ENCODE measurements around the gene AKT3. TPM values are rescaled to one million over a fixed set of nuclear protein-coding genes. Genes with fewer than 3 reads are reported as not detected.

Gene AKT3
- total and polyA plus RNA-seq, 4 donors, result 7.1 to 53.1 (median 23.8) TPM

- TF ChIP-seq CTCF (IDR thresholded peaks at IDR 0.05; ENCODE audit: control extremely low read depth, extremely low read depth), result no peak
- Histone ChIP-seq H3K9ac (ENCODE audit: insufficient read depth in 1 of 2, low read length in 2 of 2) (no peak overlapping the region), H3K36me3 (ENCODE audit: control insufficient read depth in 4 of 4, insufficient read depth in 4 of 4, low read length in 4 of 4) (peaks cover 2 to 9% (median 3%) of the 10 kb centered on the region in 4 donors), H3K4me3 (no peak overlapping the region), H3K27ac (ENCODE audit: low read depth in 1 of 2, low read length in 1 of 2) (no peak overlapping the region), H3K27me3 (ENCODE audit: control insufficient read depth in 3 of 3, insufficient read depth in 3 of 3, low read length in 2 of 3) (no peaks in the 10 kb centered on the region), H3K9me3 (ENCODE audit: control insufficient read depth in 4 of 4, insufficient read depth in 3 of 4, low read length in 3 of 4) (no peaks in the 10 kb centered on the region), H3K4me1 (ENCODE audit: control insufficient read depth in 5 of 5, insufficient read depth in 5 of 5, low read length in 5 of 5) (peaks cover 0 to under 1% (median 0%) of the 10 kb centered on the region in 5 donors)
- DNase-seq, result no peak
- WGBS, 2 donors, result 85 to 94% methylated on average over 5 of the region's 5 CpGs
- no peak for ATAC-seq (ENCODE audit: insufficient read depth, low FRiP score)
Observed at GRCh38 chr1:243500512-243500911, 349.5 kb downstream of the AKT3 start.

GRCh38 chr1:243499711-243500110 is 350.3 kb downstream of the AKT3 start:
- H3K27me3 ChIP-seq (ENCODE audit: control insufficient read depth in 3 of 3, insufficient read depth in 3 of 3, low read length in 2 of 3), result no peaks in the 10 kb centered on the region
- ATAC-seq (ENCODE audit: insufficient read depth, low FRiP score), result no peak
- H3K27ac ChIP-seq (ENCODE audit: low read depth in 1 of 2, low read length in 1 of 2), result no peak overlapping the region
- peaks cover 0 to 5% (median 0%) of the 10 kb centered on the region in 5 donors for H3K4me1 ChIP-seq (ENCODE audit: control insufficient read depth in 5 of 5, insufficient read depth in 5 of 5, low read length in 5 of 5)
- no peak overlapping the region for H3K9ac ChIP-seq (ENCODE audit: insufficient read depth in 1 of 2, low read length in 2 of 2)
- no peak overlapping the region for H3K4me3 ChIP-seq
- no peak for TF ChIP-seq CTCF (IDR thresholded peaks at IDR 0.05; ENCODE audit: control extremely low read depth, extremely low read depth)
- H3K9me3 ChIP-seq (ENCODE audit: control insufficient read depth in 4 of 4, insufficient read depth in 3 of 4, low read length in 3 of 4), result no peaks in the 10 kb centered on the region
- peaks cover under 1 to 13% (median 2%) of the 10 kb centered on the region in 4 donors for H3K36me3 ChIP-seq (ENCODE audit: control insufficient read depth in 4 of 4, insufficient read depth in 4 of 4, low read length in 4 of 4)
- DNase-seq, result no peak
- WGBS, 2 donors, result 96 to 97% methylated on average over 10 of the region's 10 CpGs

DNA sequence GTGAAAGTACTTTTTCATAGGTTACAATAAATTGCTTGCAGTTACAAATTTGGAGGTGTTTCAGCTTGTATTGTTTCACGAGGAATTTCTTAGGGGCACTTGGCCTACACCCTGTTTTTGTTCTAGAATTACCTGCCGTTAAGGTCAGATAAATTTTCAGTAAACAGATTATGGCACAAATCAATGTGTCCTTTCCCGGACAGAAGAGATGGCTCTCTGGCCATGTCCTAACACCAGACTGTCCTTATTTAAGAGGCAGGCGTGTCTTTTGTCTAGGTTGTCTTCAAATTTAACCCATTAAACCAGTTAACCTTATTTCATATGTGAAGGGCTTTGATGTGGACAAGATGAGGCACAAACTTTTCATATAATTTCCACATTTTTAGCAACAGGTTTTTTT is 350.8 kb downstream of the AKT3 start:
- Histone ChIP-seq H3K9me3 (ENCODE audit: control insufficient read depth in 4 of 4, insufficient read depth in 3 of 4, low read length in 3 of 4) (no peaks in the 10 kb centered on the region), H3K36me3 (ENCODE audit: control insufficient read depth in 4 of 4, insufficient read depth in 4 of 4, low read length in 4 of 4) (peaks cover 0 to 12% (median under 1%) of the 10 kb centered on the region in 4 donors), H3K27ac (ENCODE audit: low read depth in 1 of 2, low read length in 1 of 2) (no peak overlapping the region), H3K4me1 (ENCODE audit: control insufficient read depth in 5 of 5, insufficient read depth in 5 of 5, low read length in 5 of 5) (peaks cover 0 to 5% (median 0%) of the 10 kb centered on the region in 5 donors), H3K4me3 (no peak overlapping the region), H3K9ac (ENCODE audit: insufficient read depth in 1 of 2, low read length in 2 of 2) (no peak overlapping the region), H3K27me3 (ENCODE audit: control insufficient read depth in 3 of 3, insufficient read depth in 3 of 3, low read length in 2 of 3) (no peaks in the 10 kb centered on the region)
- ATAC-seq (ENCODE audit: insufficient read depth, low FRiP score) (no peak), DNase-seq (no peak)
- 89 to 90% methylated on average over 4 of the region's 4 CpGs for WGBS, 2 donors
- TF ChIP-seq CTCF (IDR thresholded peaks at IDR 0.05; ENCODE audit: control extremely low read depth, extremely low read depth), result no peak
